Naive thymus-derived CD4-positive, alpha-beta T cell (primary cell): ENCODE results near the gene SLAMF9. TPM values are rescaled to one million over a fixed set of nuclear protein-coding genes. Genes with fewer than 3 reads are reported as not detected.

Experiments used
- ATAC-seq: fragments of 150-1000 bp; cut with Tn5 transposase; 2 replicates; pipeline ENCODE4 v1.10.0; 2021; ENCODE audit warnings: mild to moderate bottlenecking, moderate library complexity
- CTCF ChIA-PET: fragments of 350-600 bp; sonication (Branson Sonifier 250); formaldehyde crosslinking; loops from one replicate; lab custom pipeline; 2021; ENCODE audit warnings: antibody characterized with exemption; lab: Charles Lee
- POLR2A ChIA-PET: fragments of 350-600 bp; sonication (Branson Sonifier 250); formaldehyde crosslinking; loops from one replicate; lab custom pipeline; 2021; ENCODE audit warnings: antibody characterized with exemption, inconsistent platforms; lab: Charles Lee
- DNase-seq, 9 donors: peaks; one replicate each; pipeline versions ENCODE4 v3.0.0 to v3.0.0-alpha.2; 2020 to 2022; ENCODE audit warnings: mixed read lengths in 1 of 9
- H3K27ac ChIP-seq: one replicate; pipeline ENCODE4 v1.7.0; 2013; ENCODE audit warnings: mild to moderate bottlenecking, low read depth, low read length, moderate library complexity
- H3K27me3 ChIP-seq, 2 donors: one replicate each; pipeline ENCODE4 v1.7.0; 2013; ENCODE audit warnings: low read length in 2 of 2, mild to moderate bottlenecking in 2 of 2, moderate library complexity in 2 of 2; ENCODE audit not compliant: control insufficient read depth in 2 of 2, insufficient read depth in 2 of 2
- H3K36me3 ChIP-seq, 3 experiments: 1 replicate in 2 of 3; 2 replicates in 1 of 3; pipeline ENCODE4 v1.7.0; 2013; ENCODE audit warnings: low read length in 3 of 3, mild to moderate bottlenecking in 3 of 3, moderate library complexity in 1 of 3; ENCODE audit not compliant: insufficient read depth in 3 of 3, control insufficient read depth in 2 of 3
- H3K4me1 ChIP-seq, 2 donors: one replicate each; pipeline ENCODE4 v1.7.0; 2013; ENCODE audit warnings: low read length in 2 of 2, mild to moderate bottlenecking in 2 of 2, moderate library complexity in 1 of 2; ENCODE audit not compliant: control insufficient read depth in 2 of 2, insufficient read depth in 2 of 2
- H3K4me3 ChIP-seq: 2 replicates; pipeline ENCODE4 v1.7.0; 2013; ENCODE audit warnings: mild to moderate bottlenecking, low read length
- H3K9me3 ChIP-seq, 3 experiments: 1 replicate in 2 of 3; 2 replicates in 1 of 3; pipeline ENCODE4 v1.7.0; 2013; ENCODE audit warnings: low read length in 3 of 3; ENCODE audit not compliant: control insufficient read depth in 2 of 3
- H3K27ac Mint-ChIP-seq, 9 donors: one replicate each; pipeline ENCODE4 v1.8.0; 2020 to 2022; ENCODE audit warnings: mixed read lengths in 9 of 9, mild to moderate bottlenecking in 8 of 9, moderate library complexity in 5 of 9, inconsistent platforms in 2 of 9
- H3K27me3 Mint-ChIP-seq, 5 donors: one replicate each; pipeline ENCODE4 v1.8.0; 2021 to 2022; ENCODE audit warnings: mixed read lengths in 5 of 5, mild to moderate bottlenecking in 1 of 5
- H3K36me3 Mint-ChIP-seq, 5 donors: one replicate each; pipeline ENCODE4 v1.8.0; 2020 to 2022; ENCODE audit warnings: mixed read lengths in 5 of 5, mild to moderate bottlenecking in 3 of 5, inconsistent platforms in 1 of 5
- H3K4me1 Mint-ChIP-seq, 7 donors: one replicate each; pipeline ENCODE4 v1.8.0; 2020 to 2022; ENCODE audit warnings: mixed read lengths in 7 of 7, mild to moderate bottlenecking in 3 of 7, inconsistent platforms in 1 of 7
- H3K4me3 Mint-ChIP-seq, 10 donors: one replicate each; pipeline ENCODE4 v1.8.0; 2020 to 2022; ENCODE audit warnings: mild to moderate bottlenecking in 10 of 10, mixed read lengths in 10 of 10, moderate library complexity in 6 of 10, inconsistent platforms in 2 of 10
- H3K9me3 Mint-ChIP-seq, 11 donors: one replicate each; pipeline ENCODE4 v1.8.0; 2020 to 2022; ENCODE audit warnings: mixed read lengths in 11 of 11, mild to moderate bottlenecking in 4 of 11, inconsistent platforms in 1 of 11, moderate library complexity in 1 of 11
- intact Hi-C, 2 donors: fragments of 100-400 bp; cut with micrococcal nuclease; formaldehyde crosslinking; loops; one replicate each; pipeline ENCODE4 v1.15.1; 2023
- polyA plus RNA-seq, 2 donors: library from polyadenylated mRNA; unstranded; fragments of 300-500 nt; fragmentation: Illumina TruSeq; gene quantifications; one replicate each; pipeline ENCODE4 v1.2.3, GENCODE V29; 2021
- total RNA-seq, 6 experiments: library from RNA in 5 of 6; stranded (reverse) in 5 of 6; gene quantifications; 1 replicate in 5 of 6; 2 replicates in 1 of 6; pipeline ENCODE4 v1.2.3 and lab custom pipeline; 2021 to 2026

The SLAMF9 gene
- total and polyA plus RNA-seq, 7 experiments from 2014 or later = not detected

- Mint-ChIP-seq H3K36me3 (no peaks in the 10 kb centered on the region), H3K4me1 (peaks cover 0 to 18% (median 8%) of the 10 kb centered on the region in 7 donors), H3K27ac (peak overlapping the region in 2 of 9 donors; percentile 11 to 25), H3K27me3 (peaks cover 0 to 15% (median 0%) of the 10 kb centered on the region in 5 donors), H3K9me3 (peaks cover 0 to 2% (median 0%) of the 10 kb centered on the region in 11 donors), H3K4me3 (no peak overlapping the region)
- no peak for ATAC-seq
- DNase-seq = no peak
- Histone ChIP-seq H3K4me3 (no peak overlapping the region), H3K4me1 (no peaks in the 10 kb centered on the region), H3K27ac (no peak overlapping the region), H3K36me3 (no peaks in the 10 kb centered on the region), H3K9me3 (no peaks in the 10 kb centered on the region), H3K27me3 (no peaks in the 10 kb centered on the region)
- POLR2A ChIA-PET = interaction anchor here (3.7 kb wide), 1 partner anchor 10 kb away, joined by 19 read pairs; the partner anchor contains the start of gene TAGLN2
- CTCF ChIA-PET = interaction anchor here (0.5 to 1.5 kb wide), 5 partner anchors 13 to 113 kb away, joined by 3 to 9 read pairs (median 3); partner anchors contain the start of gene IGSF9
- intact Hi-C loops = no loop called here
These were observed 20.7 kb downstream of the SLAMF9 start for GRCh38 chr1:159933347-159933746.

- H3K4me1 Mint-ChIP-seq = peaks cover 0 to 15% (median 8%) of the 10 kb centered on the region in 7 donors
- no peak for DNase-seq
- POLR2A ChIA-PET = interaction anchor here (3.7 kb wide), 1 partner anchor 9 kb away, joined by 19 read pairs; the partner anchor contains the start of gene TAGLN2
These were observed 21.4 kb downstream of the SLAMF9 start for GRCh38 chr1:159932296-159933285.

GRCh38 chr1:159931795-159932173, 22.3 kb downstream of the SLAMF9 start:
- H3K4me1 Mint-ChIP-seq = peaks cover 1 to 11% (median 9%) of the 10 kb centered on the region in 7 donors
- Histone ChIP-seq H3K36me3 (no peaks in the 10 kb centered on the region), H3K27me3 (no peaks in the 10 kb centered on the region), H3K9me3 (no peaks in the 10 kb centered on the region), H3K27ac (no peak overlapping the region), H3K4me1 (no peaks in the 10 kb centered on the region), H3K4me3 (no peak overlapping the region)
- H3K27ac Mint-ChIP-seq = no peak overlapping the region
- POLR2A ChIA-PET = interaction anchor here (3.7 kb wide), 1 partner anchor 8 kb away, joined by 19 read pairs; the partner anchor contains the start of gene TAGLN2
- DNase-seq = peak in 1 of 9 donors; percentile 1
- CTCF ChIA-PET = no interaction called here
- no peak overlapping the region for H3K4me3 Mint-ChIP-seq
- intact Hi-C loops = no loop called here
- H3K36me3 Mint-ChIP-seq = no peaks in the 10 kb centered on the region
- no peak for ATAC-seq
- peaks cover 0 to 2% (median 0%) of the 10 kb centered on the region in 11 donors for H3K9me3 Mint-ChIP-seq
- peaks cover 0 to 15% (median 0%) of the 10 kb centered on the region in 5 donors for H3K27me3 Mint-ChIP-seq

More at GRCh38 chr1:159932296-159933285, 21.4 kb downstream of the SLAMF9 start:
- Mint-ChIP-seq H3K9me3 (peaks cover 0 to 2% (median 0%) of the 10 kb centered on the region in 11 donors), H3K27me3 (peaks cover 0 to 13% (median 0%) of the 10 kb centered on the region in 5 donors), H3K27ac (peak overlapping the region in 4 of 9 donors; percentile 11 to 51 (median 34)), H3K4me3 (no peak overlapping the region), H3K36me3 (no peaks in the 10 kb centered on the region)
- CTCF ChIA-PET = interaction anchor here (0.5 to 1.5 kb wide), 3 partner anchors 14 to 71 kb away, joined by 3 to 9 read pairs (median 3); partner anchors contain the start of gene IGSF9
- H3K4me1 ChIP-seq = no peaks in the 10 kb centered on the region
- H3K4me3 ChIP-seq = no peak overlapping the region
- intact Hi-C loops = no loop called here
- no peaks in the 10 kb centered on the region for H3K36me3 ChIP-seq
- H3K27ac ChIP-seq = no peak overlapping the region
- ATAC-seq = no peak
- H3K27me3 ChIP-seq = no peaks in the 10 kb centered on the region
- no peaks in the 10 kb centered on the region for H3K9me3 ChIP-seq

- H3K9me3 Mint-ChIP-seq = peaks cover 0 to 2% (median 0%) of the 10 kb centered on the region in 11 donors
- peaks cover 0 to 15% (median 0%) of the 10 kb centered on the region in 5 donors for H3K27me3 Mint-ChIP-seq
- no peaks in the 10 kb centered on the region for H3K27me3 ChIP-seq
- no peak overlapping the region for H3K4me3 Mint-ChIP-seq
- H3K36me3 ChIP-seq = no peaks in the 10 kb centered on the region
- intact Hi-C loops = no loop called here
- no peaks in the 10 kb centered on the region for H3K36me3 Mint-ChIP-seq
- CTCF ChIA-PET = no interaction called here
- ATAC-seq (no peak), DNase-seq (peak in 1 of 9 donors; percentile 2)
- H3K9me3 ChIP-seq = no peaks in the 10 kb centered on the region
- H3K4me1 ChIP-seq = peaks cover 0 to under 1% of the 10 kb centered on the region in 2 donors
- peaks cover 3 to 13% (median 8%) of the 10 kb centered on the region in 7 donors for H3K4me1 Mint-ChIP-seq
- no peak overlapping the region for H3K27ac ChIP-seq
- H3K4me3 ChIP-seq = no peak overlapping the region
- POLR2A ChIA-PET = no interaction called here
- no peak overlapping the region for H3K27ac Mint-ChIP-seq
These were observed 22.8 kb downstream of the SLAMF9 start for GRCh38 chr1:159931101-159931794.

GRCh38 chr1:159930634-159931033, 23.4 kb downstream of the SLAMF9 start:
- Histone ChIP-seq H3K27me3 (no peaks in the 10 kb centered on the region), H3K4me3 (no peak overlapping the region), H3K27ac (no peak overlapping the region), H3K36me3 (no peaks in the 10 kb centered on the region), H3K9me3 (no peaks in the 10 kb centered on the region), H3K4me1 (peaks cover 5 to 6% of the 10 kb centered on the region in 2 donors)
- ATAC-seq (no peak), DNase-seq (peak in 1 of 9 donors; percentile 7)
- intact Hi-C loops = no loop called here
- H3K4me3 Mint-ChIP-seq = no peak overlapping the region
- CTCF ChIA-PET = no interaction called here
- peaks cover 0 to 2% (median 0%) of the 10 kb centered on the region in 11 donors for H3K9me3 Mint-ChIP-seq
- peaks cover 0 to 12% (median 0%) of the 10 kb centered on the region in 5 donors for H3K27me3 Mint-ChIP-seq
- no peaks in the 10 kb centered on the region for H3K36me3 Mint-ChIP-seq
- H3K4me1 Mint-ChIP-seq = peaks cover 8 to 16% (median 13%) of the 10 kb centered on the region in 7 donors
- POLR2A ChIA-PET = no interaction called here
- H3K27ac Mint-ChIP-seq = no peak overlapping the region

- Histone ChIP-seq H3K9me3 (no peaks in the 10 kb centered on the region), H3K27ac (no peak overlapping the region), H3K36me3 (peaks cover 0 to under 1% (median 0%) of the 10 kb centered on the region in 3 experiments), H3K4me3 (no peak overlapping the region), H3K27me3 (no peaks in the 10 kb centered on the region), H3K4me1 (peaks cover 6 to 8% of the 10 kb centered on the region in 2 donors)
- POLR2A ChIA-PET = no interaction called here
- H3K4me1 Mint-ChIP-seq = peaks cover 8 to 18% (median 15%) of the 10 kb centered on the region in 7 donors
- peaks cover 0 to 2% (median 0%) of the 10 kb centered on the region in 5 donors for H3K36me3 Mint-ChIP-seq
- H3K27me3 Mint-ChIP-seq = peaks cover 0 to 10% (median 0%) of the 10 kb centered on the region in 5 donors
- intact Hi-C loops = no loop called here
- peak in 1 of 9 donors; percentile 6 for DNase-seq
- H3K27ac Mint-ChIP-seq = no peak overlapping the region
- no peak overlapping the region for H3K4me3 Mint-ChIP-seq
- no peak for ATAC-seq
- CTCF ChIA-PET = no interaction called here
- H3K9me3 Mint-ChIP-seq = peaks cover 0 to 2% (median 0%) of the 10 kb centered on the region in 11 donors
These were observed 23.8 kb downstream of the SLAMF9 start for GRCh38 chr1:159930216-159930615.
